Left kidney (tissue), 8 donors: ENCODE data around the gene SUMO4. TPM values are rescaled to one million over a fixed set of nuclear protein-coding genes. Genes with fewer than 3 reads are reported as not detected.

ENCODE experiments used
- DNase-seq: peaks from one replicate; pipeline ENCODE4 v3.0.0-alpha.2; 2013
- long read RNA-seq, 8 donors: transcript quantifications; one replicate each; lab custom pipeline, GENCODE V29; 2026
- polyA plus RNA-seq: library from polyadenylated mRNA; unstranded; fragments of 120-200 nt; gene quantifications from one replicate; pipeline ENCODE4 v1.2.1, GENCODE V29; 2013; ENCODE audit not compliant: insufficient read length

Gene SUMO4
- 1.0 TPM for polyA plus RNA-seq
- long read RNA-seq, donor 1, result 0 reads
- long read RNA-seq, donor 2, result 0 reads
- long read RNA-seq, donor 3, partial matches to known transcripts, result 0 of 1 reads
- long read RNA-seq, donor 3, other reads (novel, unspliced or antisense), result 0 of 1 reads
- long read RNA-seq, donor 4, result 0 reads
- long read RNA-seq, donor 5, result 0 reads
- long read RNA-seq, donor 6, partial matches to known transcripts, result 0 of 1 reads
- long read RNA-seq, donor 6, other reads (novel, unspliced or antisense), result 0 of 1 reads
- long read RNA-seq, donor 7, result 0 reads
- long read RNA-seq, donor 8, result 0 reads

GRCh38 chr6:149400050-149400449 is at the start of gene SUMO4:
Gene SUMO4, plus strand, starts transcription at chr6:149400262. Its CDS starts 130 bp downstream, at chr6:149400392.
- no peak for DNase-seq

GRCh38 chr6:149354009-149354408 is 46.1 kb upstream of the SUMO4 start:
- DNase-seq, result no peak

GRCh38 chr6:149356081-149356750 is 43.8 kb upstream of the SUMO4 start:
- DNase-seq, result no peak

- DNase-seq, result no peak
Observed at GRCh38 chr6:149357726-149358538, 42.1 kb upstream of the SUMO4 start.

- no peak for DNase-seq
Observed at GRCh38 chr6:149359440-149359839, 40.6 kb upstream of the SUMO4 start.

GRCh38 chr6:149360536-149360935 is 39.5 kb upstream of the SUMO4 start:
- DNase-seq, result no peak

- no peak for DNase-seq
Observed at GRCh38 chr6:149362289-149362688, 37.8 kb upstream of the SUMO4 start.

GRCh38 chr6:149363154-149363553 is 36.9 kb upstream of the SUMO4 start:
- DNase-seq, result no peak

GRCh38 chr6:149364557-149364956 is 35.5 kb upstream of the SUMO4 start:
- no peak for DNase-seq

GRCh38 chr6:149365197-149365596 is 34.9 kb upstream of the SUMO4 start:
- DNase-seq, result no peak

GRCh38 chr6:149366267-149366921 is 33.7 kb upstream of the SUMO4 start:
- DNase-seq, result no peak

GRCh38 chr6:149368065-149368464 is 32.0 kb upstream of the SUMO4 start:
- DNase-seq, result no peak

GRCh38 chr6:149371154-149371553 is 28.9 kb upstream of the SUMO4 start:
- DNase-seq, result no peak

GRCh38 chr6:149372062-149372461 is 28.0 kb upstream of the SUMO4 start:
- no peak for DNase-seq

- DNase-seq, result no peak
Observed at GRCh38 chr6:149373511-149373910, 26.6 kb upstream of the SUMO4 start.

- no peak for DNase-seq
Observed at GRCh38 chr6:149379977-149380376, 20.1 kb upstream of the SUMO4 start.

- DNase-seq, result no peak
Observed at GRCh38 chr6:149380523-149380922, 19.5 kb upstream of the SUMO4 start.

GRCh38 chr6:149383371-149383770 is 16.7 kb upstream of the SUMO4 start:
- DNase-seq, result no peak

GRCh38 chr6:149384464-149384863 is 15.6 kb upstream of the SUMO4 start:
- DNase-seq, result no peak

- DNase-seq, result no peak
Observed at GRCh38 chr6:149385998-149386646, 13.9 kb upstream of the SUMO4 start.

GRCh38 chr6:149387779-149388512 is 12.1 kb upstream of the SUMO4 start:
- no peak for DNase-seq
